ENCODE data around the gene ABHD2.

DNA sequence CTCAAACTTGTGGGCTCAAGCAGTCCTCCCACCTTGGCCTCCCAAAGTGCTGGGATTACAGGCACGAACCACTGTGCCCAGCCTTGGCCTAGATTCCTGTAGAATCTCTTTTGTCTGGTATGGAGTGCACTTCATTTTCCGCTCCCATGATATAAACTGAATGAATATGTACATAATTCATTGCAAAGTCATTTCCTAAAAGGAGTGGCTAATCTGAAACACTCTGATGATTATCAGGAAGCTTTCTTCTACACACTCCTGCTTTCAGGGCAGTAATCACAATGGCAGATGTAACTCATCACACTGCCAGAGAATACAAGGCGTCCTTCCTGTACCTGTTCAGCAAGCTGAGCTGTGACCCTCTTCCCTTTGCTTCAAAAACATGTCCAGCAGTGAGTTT, 104.5 kb downstream of the ABHD2 start:
- no peak for TF ChIP-seq POLR2A (IDR thresholded peaks at IDR 0.05)
- TF ChIP-seq, protein P1, sequence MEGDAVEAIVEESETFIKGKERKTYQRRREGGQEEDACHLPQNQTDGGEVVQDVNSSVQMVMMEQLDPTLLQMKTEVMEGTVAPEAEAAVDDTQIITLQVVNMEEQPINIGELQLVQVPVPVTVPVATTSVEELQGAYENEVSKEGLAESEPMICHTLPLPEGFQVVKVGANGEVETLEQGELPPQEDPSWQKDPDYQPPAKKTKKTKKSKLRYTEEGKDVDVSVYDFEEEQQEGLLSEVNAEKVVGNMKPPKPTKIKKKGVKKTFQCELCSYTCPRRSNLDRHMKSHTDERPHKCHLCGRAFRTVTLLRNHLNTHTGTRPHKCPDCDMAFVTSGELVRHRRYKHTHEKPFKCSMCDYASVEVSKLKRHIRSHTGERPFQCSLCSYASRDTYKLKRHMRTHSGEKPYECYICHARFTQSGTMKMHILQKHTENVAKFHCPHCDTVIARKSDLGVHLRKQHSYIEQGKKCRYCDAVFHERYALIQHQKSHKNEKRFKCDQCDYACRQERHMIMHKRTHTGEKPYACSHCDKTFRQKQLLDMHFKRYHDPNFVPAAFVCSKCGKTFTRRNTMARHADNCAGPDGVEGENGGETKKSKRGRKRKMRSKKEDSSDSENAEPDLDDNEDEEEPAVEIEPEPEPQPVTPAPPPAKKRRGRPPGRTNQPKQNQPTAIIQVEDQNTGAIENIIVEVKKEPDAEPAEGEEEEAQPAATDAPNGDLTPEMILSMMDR (IDR thresholded peaks at IDR 0.05): no peak
